GM12873 (cell line): Measurements from ENCODE around the gene DHX34.

Experiments used
- TF ChIP-seq, protein P1 (sequence below): IDR thresholded peaks from 2 replicates; pipeline ENCODE4 v1.5.1; 2012; ENCODE audit warnings: low read depth, mild to moderate bottlenecking, moderate library complexity, low read length, control low read depth; ENCODE audit not compliant: insufficient read depth; ENCODE audit errors: missing control alignments

The DHX34 gene

DNA sequence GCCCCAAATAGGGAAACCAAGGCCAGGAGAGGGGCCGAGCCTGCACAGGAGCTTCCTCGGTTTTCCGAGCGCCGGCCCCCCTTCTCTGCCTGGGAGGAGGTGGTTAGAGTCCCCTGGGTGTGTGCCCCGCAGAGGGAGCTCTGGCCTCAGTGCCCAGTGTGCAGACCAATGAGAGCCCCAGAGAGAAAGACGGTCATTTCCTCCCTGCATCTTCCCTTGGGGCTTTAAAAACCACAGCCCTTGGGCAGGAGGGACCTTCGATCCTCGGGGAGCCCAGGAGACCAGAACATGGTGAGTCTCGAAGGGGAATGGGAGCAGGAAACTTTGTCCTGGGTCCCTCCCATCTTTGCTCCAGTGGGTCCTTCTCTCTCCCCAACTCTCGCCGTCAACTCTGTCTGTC lies 39.5 kb upstream of the DHX34 start, which contains the start of gene C5AR1:
TSS of gene C5AR1 (plus strand) at position 254 of the 400 bp plus-strand sequence. CDS start at position 289, 35 bp downstream.
- TF ChIP-seq, protein P1, sequence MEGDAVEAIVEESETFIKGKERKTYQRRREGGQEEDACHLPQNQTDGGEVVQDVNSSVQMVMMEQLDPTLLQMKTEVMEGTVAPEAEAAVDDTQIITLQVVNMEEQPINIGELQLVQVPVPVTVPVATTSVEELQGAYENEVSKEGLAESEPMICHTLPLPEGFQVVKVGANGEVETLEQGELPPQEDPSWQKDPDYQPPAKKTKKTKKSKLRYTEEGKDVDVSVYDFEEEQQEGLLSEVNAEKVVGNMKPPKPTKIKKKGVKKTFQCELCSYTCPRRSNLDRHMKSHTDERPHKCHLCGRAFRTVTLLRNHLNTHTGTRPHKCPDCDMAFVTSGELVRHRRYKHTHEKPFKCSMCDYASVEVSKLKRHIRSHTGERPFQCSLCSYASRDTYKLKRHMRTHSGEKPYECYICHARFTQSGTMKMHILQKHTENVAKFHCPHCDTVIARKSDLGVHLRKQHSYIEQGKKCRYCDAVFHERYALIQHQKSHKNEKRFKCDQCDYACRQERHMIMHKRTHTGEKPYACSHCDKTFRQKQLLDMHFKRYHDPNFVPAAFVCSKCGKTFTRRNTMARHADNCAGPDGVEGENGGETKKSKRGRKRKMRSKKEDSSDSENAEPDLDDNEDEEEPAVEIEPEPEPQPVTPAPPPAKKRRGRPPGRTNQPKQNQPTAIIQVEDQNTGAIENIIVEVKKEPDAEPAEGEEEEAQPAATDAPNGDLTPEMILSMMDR: no peak

DNA sequence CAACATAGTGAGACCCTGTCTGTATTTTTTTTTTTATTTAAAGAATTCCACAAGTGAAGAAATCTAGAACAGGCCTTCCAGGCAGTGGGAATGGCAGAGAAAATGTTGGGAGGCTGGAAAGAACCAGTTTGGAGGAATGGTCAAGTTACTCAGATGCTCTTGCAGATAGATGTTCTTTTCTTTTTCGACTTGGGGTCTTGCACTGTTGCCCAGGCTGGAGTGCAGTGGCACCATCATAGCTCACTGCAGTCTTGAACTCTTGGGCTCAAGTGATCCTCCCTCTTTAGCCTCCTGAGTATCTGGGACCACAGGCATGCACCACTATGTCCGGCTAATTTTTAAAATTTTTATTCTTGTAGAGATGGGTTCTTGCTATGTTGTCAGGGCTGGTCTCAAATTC lies 38.8 kb upstream of the DHX34 start:
- TF ChIP-seq, protein P1: no peak

DNA sequence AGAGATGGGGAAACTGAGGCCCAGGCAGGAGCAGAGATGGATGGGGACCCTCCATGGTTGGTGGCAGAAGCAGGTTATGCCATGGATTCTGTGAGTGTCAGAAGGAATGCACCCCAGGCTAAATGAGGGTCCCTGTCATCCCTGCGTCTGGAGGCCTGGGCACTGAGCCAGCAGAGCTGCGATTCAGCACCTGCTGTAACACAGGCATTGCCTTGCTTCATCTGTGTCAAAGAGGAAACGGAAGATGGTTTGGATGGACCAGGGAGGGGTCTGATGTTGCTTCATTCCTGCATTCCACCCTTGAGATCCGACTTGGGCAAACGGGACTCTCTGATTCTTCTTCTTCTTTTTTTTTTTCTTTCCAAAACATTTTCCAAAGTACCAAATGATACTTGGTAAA lies 38.3 kb upstream of the DHX34 start:
- TF ChIP-seq, protein P1: no peak

DNA sequence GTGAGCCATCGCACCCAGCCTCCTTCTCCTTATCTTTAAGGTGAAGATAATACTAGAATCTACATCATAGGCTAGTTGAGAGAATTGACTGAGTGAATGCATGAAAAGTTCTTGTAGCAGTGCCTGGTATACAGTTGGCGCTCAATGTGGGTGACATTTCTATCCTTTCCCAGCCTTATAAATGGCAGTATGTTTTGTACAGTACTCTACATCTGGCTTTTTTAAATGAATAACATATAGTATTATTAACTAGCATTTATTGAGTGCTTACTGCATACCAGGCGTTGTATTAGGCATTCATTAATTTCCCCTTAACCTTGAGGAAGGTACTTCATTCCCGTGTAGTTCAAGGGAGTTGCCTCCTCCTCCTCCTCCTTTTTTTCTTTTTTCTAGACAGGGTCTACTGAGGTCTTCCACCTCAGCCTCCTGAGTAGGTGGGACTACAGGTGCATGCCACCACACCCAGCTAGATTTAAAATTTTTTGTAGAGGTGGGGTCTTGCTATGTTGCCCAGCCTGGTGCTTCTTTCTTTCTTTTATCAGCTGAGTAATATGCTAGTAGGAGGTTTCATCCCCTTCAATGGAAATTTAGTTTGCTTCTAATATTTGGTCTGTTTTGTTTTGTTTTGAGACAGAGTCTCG lies 36.6 kb upstream of the DHX34 start:
- TF ChIP-seq, protein P1: no peak

DNA sequence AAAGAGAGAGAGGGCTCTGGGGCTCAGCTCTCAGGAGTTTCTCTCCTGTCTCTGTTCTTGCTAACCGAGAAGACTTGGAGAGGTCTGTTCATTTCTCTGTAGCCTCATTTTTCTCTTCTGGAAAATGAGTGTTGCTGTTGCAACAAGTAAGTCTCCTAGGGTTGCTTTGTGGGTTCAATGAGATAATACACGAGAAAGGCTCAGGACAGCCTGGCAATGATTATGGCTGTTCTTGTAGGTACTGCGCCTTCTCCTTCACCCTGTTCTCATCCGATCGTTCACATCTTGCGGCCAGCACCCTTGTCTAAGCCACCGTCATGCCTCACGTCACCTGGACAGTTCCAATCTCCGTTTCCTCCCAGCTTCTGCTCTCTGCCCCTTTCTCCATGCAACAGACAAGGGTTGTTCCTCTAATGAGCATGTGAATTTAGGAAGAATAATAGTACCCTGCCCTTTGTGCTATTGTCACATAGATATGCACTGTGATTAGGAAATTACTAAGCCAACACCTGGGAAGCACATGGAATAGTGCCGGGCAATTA lies 35.3 kb upstream of the DHX34 start:
- TF ChIP-seq, protein P1: no peak

DNA sequence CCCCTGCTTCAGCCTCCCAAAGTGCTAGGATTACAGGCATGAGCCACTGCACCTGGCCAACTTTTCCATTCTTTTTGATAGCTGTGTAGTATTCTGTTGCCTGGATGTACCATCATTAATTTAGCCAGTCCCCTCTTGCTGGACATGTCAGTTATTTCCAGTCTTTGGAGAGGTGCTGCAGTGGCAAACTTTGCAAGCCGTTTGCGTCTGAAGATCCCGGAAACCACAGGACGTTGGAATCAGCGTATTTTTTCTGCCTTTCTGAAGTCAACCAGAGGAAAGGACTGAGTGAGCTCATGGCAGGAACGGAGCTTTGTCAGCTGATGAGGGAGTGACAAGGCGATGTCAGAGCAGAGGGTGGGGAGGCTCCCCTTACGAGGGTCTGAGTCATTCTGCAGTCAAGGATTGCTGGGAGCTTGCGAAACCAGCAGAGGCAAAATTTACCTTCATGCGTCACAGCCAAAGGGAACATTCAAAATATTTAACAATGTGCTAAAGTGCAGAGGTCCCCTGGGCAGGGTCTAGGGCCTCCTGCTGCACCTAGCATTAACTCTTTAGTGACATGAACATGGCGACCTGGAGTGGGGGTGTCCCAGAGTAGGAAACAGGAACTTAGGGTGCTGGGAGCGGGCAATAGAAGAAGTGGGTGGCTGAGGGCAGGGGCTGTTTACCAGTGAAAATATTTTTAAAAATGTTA lies 33.8 kb upstream of the DHX34 start:
- TF ChIP-seq, protein P1: no peak

DNA sequence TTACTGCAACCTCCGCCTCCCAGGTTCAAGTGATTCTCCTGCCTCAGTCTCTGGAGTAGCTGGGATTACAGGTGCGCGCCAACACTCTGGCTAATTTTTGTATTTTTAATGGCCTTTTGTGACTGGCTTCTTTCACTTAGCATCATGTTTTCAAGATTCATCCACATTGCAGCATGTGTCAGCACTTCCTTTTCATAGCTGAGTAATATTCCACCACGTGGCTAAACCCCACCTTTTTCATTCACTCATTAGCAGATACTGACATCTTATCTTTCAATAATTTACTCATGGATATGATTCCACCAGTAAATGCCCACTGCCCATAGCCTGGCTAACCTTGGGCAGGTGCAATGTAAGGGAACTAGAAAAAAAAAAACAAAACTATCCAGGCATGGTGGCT lies 32.6 kb upstream of the DHX34 start:
- TF ChIP-seq, protein P1: no peak
